GM18517 (cell line): ENCODE data around the gene LRRTM4.

Source experiments
- ATAC-seq: cut with Tn5 transposase; IDR thresholded peaks from one replicate; pipeline ENCODE4 v1.9.1; 2021; ENCODE audit warnings: mild to moderate bottlenecking, moderate library complexity; ENCODE audit not compliant: unreplicated experiment

Gene LRRTM4

DNA sequence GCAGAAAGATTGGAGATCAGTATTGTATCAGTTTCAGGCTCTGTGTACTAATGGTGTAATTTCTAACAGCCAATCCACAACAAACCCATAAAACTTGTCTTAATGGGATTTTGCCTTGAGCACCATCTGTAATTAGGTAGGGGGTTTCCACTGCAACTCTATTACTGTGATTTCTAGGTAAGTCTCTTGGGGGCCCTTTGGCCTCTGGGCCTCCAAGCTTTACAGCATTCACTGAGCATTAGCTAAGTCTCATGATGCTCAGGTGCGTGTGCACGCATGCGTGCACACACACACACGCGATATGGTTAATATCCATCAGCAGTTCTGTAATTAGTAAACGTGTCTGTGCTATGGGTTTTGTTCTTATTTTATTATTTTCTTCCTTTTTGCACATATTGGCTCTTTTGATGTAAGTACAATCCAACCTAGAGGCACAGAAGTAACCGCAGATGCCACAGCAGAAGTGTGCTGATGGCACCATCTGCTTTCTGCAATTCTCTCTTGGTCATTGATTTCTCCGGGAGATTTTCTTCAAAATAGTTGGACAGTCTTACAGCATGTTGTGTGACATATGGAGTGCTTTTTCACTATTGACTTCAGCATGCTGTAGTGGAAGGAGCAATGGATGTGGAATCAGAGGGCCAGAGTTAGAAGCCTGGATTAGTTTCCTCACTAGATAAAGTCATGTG, 592.0 kb downstream of the LRRTM4 start:
- no peak for ATAC-seq

DNA sequence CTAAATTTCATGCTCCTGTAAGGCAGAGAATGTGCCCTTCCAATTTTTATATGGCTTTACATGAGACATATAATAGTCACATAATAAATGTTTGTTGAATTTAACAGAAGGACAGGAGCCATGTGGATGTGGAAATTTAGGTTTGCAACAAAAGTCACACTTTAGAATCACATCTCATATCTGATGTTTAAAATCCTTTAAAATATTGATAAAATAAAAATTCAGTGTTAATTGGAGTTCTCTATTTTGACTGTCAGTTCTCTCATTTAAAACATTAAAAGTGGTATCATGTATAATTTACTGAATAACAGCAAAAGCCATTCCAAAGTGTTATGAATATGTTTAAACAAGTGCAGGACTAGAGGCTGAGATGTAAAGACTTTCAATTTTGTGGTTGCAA, 594.1 kb downstream of the LRRTM4 start:
- no peak for ATAC-seq

DNA sequence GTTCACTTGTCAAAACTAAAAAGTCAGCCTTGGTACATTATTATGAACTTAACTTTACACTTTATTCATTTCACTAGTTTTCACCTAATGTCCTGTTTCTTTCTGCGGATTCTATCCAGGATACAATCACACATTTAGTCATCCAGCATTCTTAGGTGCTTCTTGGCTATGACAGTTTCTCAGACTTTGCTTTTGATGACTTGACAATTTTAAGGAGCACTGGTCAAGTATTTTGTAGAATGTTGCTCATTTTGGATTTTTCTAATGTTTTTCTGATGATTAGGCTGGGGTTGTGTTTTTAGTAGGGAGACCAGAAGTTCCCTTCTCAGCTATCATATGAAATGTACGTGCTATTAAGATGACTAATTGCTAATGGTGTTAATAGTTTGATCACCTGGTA, 601.2 kb downstream of the LRRTM4 start:
- no peak for ATAC-seq

DNA sequence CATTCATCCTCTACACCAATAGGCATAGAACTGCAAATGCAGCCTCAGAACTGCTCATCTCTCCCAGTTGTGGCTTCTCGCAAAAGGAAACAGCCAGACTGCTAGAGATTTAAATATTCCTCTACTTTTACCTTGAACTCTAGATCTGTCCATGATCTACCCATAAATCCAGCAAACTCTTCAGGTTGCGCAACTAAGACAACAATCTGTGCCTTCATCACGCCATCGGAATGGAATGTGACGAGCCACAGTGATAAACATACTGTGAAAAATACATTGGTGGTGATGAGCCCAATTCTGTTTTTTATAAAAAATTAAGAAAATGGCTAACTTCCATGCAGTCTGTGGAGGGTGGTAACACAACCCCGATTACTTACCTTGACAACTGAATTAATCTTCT, 626.7 kb downstream of the LRRTM4 start:
- ATAC-seq: no peak

DNA sequence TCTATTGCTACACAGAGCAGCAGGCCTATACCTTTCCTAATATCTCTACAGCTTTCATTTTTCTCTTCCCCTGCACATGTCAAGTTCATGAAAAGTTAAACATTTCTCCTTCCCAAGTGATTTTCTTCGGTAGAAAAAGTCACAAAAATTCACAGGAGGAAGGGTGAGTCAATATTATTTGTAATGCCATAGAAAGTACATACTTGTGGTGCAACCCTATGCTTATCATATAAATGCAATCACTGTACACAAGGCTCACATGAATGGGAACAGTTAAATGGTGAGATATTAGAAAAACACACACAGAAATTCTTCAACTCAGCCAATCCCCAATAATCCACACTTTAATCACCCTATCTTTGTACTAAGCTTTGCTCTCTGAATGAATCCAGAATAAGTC, 651.6 kb downstream of the LRRTM4 start:
- ATAC-seq: no peak

DNA sequence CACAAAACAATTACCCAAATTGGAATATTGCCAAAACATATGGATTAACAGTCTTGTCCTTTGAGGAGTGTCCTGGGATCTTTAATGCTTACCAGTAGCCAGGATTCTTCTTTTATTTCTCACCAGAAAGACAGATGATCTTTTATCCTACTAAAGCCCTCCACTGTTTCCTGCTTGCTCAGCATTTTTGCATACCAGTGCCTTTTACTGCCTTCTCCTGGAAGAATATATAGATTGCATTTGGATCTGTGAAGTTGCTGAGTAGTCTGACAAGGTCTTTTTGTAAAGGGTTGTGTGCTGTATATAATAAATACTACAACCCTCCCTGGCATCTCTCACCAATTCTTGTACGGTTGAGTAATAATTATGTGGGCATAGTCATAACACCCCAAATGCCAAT, 652.2 kb downstream of the LRRTM4 start:
- ATAC-seq: no peak

DNA sequence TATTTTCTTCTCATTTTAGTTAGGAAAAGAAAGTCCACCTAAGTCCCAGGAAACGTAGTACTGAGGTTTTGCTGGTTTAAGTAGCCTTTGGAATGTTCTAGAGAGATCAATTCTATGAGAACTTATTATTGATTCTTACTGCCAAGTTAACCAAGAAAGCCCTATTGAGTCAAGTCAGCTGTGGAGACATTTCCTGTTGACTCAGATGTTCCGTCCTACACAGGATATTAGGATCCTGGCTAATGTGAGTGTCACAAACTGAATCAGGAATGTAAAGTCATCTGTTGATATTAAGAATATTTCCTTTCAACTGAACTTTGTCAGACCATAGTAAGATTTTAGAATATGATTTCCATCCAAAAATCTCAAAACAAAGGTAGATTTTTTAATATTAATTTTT, 654.3 kb downstream of the LRRTM4 start:
- no peak for ATAC-seq

DNA sequence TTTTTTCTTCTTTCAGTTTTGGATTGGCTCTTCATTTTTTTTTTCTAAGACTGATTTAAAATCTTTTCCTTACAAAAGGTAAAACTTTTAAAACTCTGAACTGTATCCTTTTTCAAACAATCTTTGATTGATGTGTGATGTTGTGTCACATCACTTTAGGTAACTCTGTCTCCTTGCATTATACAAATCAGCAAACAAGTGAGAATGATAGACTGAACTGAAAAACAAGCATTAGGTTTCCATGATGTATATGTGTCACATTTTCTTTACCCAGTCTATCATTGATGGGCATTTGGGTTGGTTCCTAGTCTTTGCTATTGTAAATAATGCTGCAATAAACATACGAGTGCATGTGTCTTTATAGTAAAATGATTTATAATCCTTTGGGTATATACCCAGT, 655.7 kb downstream of the LRRTM4 start:
- ATAC-seq: no peak

DNA sequence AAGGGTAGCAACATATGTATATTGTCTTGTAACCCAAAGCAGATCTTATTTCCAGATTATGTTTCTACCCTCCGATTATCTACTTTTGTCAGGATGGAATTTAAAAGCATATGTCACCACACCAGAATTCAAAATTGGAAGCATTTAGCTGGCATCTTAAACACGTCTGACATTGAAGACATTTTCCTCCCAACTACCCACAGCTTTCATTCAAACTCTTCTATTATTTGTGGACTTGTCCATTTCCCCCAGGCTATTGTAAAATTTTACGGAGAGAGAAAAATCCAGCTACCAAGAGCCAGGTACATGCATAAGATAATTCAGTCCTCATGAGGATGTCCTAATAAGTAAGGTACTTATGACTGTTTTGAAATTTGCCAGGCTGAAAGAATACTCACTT, 659.3 kb downstream of the LRRTM4 start:
- no peak for ATAC-seq

DNA sequence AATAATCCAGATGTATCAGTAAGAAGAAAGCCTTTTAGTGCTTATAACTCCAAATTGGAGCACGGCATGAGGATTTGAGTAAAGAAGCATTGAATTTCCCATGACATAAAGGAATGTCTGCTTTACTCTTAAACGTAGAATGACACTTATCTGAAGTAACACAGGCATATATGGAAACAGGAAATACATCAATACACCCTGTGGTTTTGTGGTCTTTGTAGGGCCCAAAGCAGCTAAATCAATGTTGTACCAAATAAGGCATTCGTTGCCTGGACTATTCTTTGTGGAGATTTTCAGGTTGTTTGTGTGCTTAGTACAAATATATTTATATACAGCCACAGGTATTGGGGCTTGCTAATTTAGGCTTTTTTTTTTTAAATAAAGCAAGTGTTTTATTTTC, 660.5 kb downstream of the LRRTM4 start:
- no peak for ATAC-seq

DNA sequence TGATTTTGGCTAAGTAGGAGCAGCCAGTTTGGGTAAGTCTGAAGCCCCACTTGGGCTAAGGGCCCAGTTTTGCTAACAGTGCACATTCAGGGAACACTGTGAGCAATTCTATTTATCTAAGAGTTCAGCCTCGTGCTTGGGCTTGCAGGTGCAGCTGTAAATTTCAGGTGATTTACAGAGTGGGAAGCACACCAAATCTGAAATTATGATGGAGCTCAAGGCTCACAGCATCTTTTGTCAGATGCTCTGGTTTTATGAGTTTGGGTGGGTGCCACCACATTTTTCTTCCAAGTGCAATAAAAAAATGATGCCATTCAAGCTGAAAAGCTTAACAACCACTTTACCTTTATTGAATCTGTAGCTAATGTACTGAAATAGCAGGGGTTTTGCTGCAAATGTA, 671.2 kb downstream of the LRRTM4 start:
- ATAC-seq: no peak

DNA sequence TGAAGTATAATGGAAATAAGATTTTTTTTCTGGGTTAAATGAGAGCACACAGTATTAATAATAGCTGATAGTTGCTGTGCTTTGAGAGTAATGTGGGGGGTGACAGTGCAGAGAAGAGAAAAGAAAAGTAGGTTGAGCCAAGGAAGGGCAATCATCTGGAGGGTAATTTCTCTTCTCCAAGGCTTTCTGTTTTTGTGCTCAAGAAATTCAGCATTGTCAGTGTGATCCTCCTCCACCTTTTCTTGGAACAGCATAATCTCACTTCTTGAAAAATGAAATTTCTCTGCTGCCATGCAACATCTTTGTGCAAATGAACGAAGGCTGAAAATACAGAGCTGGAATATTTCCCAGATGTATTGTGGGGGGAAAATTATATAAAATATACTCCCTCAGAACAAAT, 673.1 kb downstream of the LRRTM4 start:
- ATAC-seq: no peak

DNA sequence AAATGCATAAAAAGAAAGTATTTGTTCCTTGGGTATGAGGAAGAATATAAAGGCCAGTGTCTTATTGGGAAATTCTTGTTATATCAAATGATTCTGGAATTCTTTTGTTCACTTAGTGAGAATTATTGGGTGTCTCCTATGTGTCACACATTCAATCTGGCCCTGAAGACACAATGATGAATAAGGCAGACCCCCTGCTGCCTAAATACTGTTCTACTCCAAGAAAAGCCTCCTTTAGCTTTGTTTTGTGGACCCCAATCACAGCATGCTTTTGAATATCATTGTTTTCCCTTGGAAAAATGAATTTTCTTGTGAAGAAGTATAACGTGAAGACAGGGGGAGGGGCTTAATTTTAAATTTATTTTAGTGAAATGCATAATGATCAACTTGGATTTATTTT, 682.4 kb downstream of the LRRTM4 start:
- no peak for ATAC-seq

DNA sequence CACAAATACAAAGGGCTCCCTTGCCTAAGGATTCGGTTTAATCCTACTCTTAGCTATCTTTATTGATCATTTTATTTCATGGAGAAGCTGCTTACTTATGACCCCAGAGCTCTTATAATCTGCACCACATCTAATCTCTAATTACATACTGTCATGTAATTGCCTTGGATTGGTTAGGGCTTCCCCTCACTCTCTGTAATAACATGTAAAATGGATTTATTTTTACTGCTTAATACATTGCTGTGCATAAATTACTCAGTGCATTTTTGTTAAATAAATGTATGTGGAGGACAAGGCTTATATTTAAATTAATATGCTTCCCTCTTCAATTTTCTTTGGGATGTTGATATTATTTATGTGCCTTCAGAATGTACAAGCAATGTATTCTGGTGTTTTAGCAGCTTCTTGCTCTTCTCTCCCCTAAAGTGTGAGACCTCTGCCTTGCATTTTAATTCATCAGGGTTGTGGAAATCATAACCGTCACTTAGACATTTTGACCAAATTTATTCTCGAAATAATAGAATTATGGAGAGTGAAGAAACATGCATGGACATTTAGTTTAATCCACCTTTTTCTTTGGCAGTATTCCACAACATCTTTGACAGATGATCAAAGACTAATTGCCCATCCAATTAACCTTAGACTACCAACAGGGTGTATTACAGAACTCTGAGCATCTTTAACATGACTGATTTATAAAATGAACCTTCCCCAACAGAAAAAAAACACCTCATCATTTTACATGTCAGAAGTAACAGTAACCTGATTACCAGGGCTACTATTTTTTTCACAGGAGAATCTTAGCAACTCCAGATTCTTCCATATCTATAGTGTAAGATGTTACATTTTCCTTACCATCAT, 692.6 kb downstream of the LRRTM4 start:
- ATAC-seq: no peak

DNA sequence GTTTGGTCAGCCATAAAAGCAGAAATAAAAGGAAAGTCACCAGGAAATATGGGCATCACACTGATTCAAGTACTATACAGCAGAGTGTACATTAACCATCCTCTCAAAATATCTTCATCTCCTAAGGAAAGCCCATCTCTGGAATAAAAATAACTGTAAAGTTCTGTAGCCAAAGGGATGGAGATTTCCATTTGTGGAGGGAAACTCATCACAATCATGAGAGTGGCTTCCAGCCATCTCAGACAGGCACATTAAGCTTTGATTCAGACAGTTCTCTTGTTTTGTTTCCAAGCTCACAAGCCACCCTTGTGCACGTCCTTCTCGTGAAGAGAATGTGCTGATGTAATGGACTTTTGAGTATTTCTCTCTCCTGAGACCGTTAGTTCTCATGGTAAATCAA, 695.5 kb downstream of the LRRTM4 start:
- ATAC-seq: no peak

DNA sequence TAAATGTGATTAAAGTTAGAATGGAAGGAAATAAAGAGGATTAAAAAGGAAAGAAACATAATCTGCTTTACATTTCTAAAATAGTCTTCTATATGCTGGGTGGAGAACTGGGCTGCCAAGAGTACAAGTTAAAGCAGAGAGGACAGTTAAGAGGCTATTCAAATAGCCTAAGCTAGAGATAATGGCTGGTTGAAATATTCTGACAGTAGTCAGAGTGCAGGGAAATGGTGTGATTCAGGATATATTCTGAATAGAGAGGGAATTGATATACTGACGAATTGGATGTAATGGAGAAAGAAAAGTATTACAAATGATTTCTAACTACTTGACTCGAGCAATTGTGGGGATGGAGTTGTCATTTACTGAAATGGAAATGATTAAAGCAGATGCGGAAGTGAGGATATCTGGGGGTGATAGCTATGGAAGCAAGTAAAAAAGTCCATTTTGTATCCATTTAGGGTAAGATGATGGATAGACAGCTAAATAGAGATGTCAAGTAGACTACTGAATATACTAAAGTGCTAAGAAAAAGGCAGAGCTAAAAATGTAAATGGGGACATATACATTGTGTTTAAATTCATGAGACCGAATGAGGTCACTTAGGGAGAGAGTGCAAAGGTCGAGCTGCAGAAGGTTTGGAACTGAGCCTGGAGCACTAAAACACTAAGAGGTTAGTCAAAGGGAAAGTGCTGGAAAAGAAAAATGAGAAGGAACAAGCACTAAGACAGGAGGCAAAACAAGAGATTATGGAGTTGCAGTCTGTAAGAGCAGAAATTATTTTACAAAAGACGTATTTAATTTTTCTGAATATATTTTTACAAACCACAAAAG, 696.8 kb downstream of the LRRTM4 start:
- no peak for ATAC-seq

DNA sequence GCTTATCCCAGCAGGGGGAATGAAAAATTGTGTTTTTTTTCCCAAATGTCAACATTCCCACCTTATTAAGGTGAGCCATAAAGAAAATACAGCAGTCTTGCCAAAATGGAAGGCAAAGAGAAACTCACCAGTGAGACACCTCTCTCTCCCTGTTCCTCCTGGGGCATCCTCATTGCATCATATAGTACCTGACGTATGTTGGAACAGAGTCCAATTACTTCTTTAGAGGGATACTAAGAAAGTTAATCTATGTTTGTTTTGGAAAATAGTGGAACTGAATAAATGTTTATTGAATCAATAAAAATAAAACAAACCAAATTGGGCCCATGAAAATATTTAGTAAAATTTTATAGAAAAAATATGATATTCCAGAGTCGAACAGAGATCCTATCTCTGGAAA, 700.4 kb downstream of the LRRTM4 start:
- ATAC-seq: no peak

DNA sequence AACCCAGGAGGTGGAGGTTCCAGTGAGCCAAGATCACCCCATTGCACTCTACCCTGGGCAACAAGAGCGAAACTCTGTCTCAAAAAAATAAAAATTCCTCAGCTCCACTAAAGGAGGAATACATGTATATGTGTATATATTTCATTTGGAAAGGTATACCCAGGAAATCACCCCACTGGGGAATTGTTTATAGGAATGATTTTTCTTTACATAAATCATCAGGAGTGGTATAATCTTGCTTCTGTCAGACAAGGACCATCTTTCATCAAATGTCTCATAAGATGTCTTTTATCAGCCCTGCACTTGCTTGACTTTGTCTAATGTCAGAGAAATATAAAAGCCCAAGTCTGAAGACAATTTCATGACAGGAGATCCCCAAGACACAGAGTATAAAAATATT, 709.1 kb downstream of the LRRTM4 start:
- no peak for ATAC-seq

DNA sequence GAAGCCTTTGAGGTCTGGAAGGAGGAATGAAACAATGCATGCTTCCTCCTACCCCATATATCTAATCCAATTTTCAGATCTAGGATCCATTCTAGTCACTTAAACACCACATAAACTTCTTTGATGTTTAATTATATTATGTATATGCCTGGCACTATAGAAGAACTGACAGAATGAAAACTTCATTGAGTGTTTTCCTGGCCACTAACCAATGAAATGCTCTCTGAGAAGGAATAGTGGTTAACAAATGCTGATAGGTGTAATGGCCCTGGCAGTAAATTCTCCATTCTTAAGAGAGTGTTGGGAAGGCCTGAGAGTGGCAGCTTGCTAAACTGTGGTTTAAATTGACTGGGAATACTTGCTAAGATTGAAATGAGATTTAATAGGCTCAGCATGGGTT, 710.0 kb downstream of the LRRTM4 start:
- ATAC-seq: no peak

DNA sequence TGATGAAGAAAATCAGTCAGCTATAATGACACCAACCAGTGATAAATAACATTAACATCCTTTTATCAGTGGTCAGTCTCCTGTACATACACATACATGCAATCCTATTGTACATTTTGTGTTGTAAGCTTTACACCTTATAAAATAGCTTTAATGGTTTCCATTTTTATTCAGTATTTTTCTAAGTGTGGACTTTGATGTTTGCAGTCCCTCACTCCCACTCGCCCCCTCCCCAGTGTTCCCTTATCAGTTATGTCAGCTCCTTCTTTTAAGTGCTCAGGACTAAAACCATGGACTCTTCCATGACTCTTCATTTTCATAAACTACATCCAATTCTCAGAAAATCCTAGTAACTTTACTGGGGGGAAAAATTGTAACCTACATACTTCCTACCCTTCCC, 713.0 kb downstream of the LRRTM4 start:
- no peak for ATAC-seq

DNA sequence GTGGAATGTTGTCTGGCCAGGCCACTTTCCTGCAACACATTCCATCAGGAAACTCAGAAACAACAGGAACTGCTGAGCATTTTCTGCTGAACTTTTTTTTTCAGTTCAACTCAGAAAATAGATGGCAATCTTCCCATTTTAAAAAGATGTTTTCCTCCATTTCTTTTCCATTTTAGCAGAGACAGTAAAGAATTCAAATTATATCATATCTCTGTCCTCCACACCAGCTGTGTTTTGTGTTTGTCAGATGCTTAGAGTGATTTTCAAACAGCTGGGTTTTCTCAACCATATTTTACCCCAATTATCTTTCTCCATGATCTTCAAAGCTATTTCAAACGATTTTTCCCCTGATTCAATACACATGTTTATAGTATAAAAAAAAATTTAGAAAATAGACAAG, 713.4 kb downstream of the LRRTM4 start:
- no peak for ATAC-seq
